ENCODE results near the gene SUSD2. TPM values are rescaled to one million over a fixed set of nuclear protein-coding genes. Genes with fewer than 3 reads are reported as not detected.

The SUSD2 gene
- total and polyA plus RNA-seq, 2 of the 4 experiments (the other 2 are of a cell fraction), result 0.18 to 1.6 TPM

- no peaks in the 10 kb centered on the region for H3K27me3 ChIP-seq (ENCODE audit: control insufficient read depth, insufficient read depth, low read length)
- no peak overlapping the region for H3K4ac ChIP-seq (ENCODE audit: low read depth, low read length)
- dilution Hi-C loops (cut with HindIII; ENCODE audit: low sequenced_read_pairs, unreplicated experiment), result no loop called here
- TF ChIP-seq SMC3 (IDR thresholded peaks at IDR 0.05; ENCODE audit: low read depth, low read length) (no peak), NFE2L2 (IDR thresholded peaks at IDR 0.05; ENCODE audit: low read depth, low read length) (no peak), CTCF (conservative IDR thresholded peaks at IDR 0.05; ENCODE audit: low read depth, low read length) (no peak), MXI1 (IDR thresholded peaks at IDR 0.05; ENCODE audit: borderline replicate concordance, low read depth, low read length) (no peak), USF2 (IDR thresholded peaks at IDR 0.05; ENCODE audit: low read depth, low read length) (no peak), CHD1 (IDR thresholded peaks at IDR 0.05; ENCODE audit: low read depth, low read length) (no peak), MAFK (IDR thresholded peaks at IDR 0.05; ENCODE audit: low read depth, low read length) (no peak), MAZ (IDR thresholded peaks at IDR 0.05; ENCODE audit: borderline replicate concordance, low read depth, low read length) (no peak), CEBPB (IDR thresholded peaks at IDR 0.05; ENCODE audit: low read depth, low read length) (no peak), BHLHE40 (IDR thresholded peaks at IDR 0.05; ENCODE audit: low read depth, low read length) (no peak), RAD21 (IDR thresholded peaks at IDR 0.05; ENCODE audit: low read length) (no peak), FOS (IDR thresholded peaks at IDR 0.05; ENCODE audit: low read depth, low read length) (no peak), RCOR1 (IDR thresholded peaks at IDR 0.05; ENCODE audit: insufficient replicate concordance, low read length) (no peak), RFX5 (IDR thresholded peaks at IDR 0.05; ENCODE audit: low read depth, low read length) (no peak), ELK1 (IDR thresholded peaks at IDR 0.05; ENCODE audit: borderline replicate concordance, low read depth, low read length) (no peak), POLR2A (IDR thresholded peaks at IDR 0.05; ENCODE audit: low read depth, low read length) (no peak)
- DNase-seq, result no peak
- no peak overlapping the region for H3K56ac ChIP-seq (ENCODE audit: extremely low read depth, insufficient read depth, low read length)
- intact Hi-C loops (cut with micrococcal nuclease), result no loop called here
- ChIA-PET POLR2A (ENCODE audit: unreplicated experiment) (no interaction called here), CTCF (no interaction called here)
- H3K9me3 ChIP-seq (ENCODE audit: control insufficient read depth, insufficient read depth, low read length), result no peaks in the 10 kb centered on the region
- H3K4me3 ChIP-seq (ENCODE audit: insufficient read depth, low read depth, low read length), result no peak overlapping the region
- no peak for ATAC-seq (ENCODE audit: low read depth)
- no peak overlapping the region for H2BK5ac ChIP-seq (ENCODE audit: low read depth, low read length, poor library complexity, severe bottlenecking)
- no peak overlapping the region for H3K27ac ChIP-seq (ENCODE audit: insufficient read depth, low read length)
- no peak overlapping the region for H3K4me2 ChIP-seq (ENCODE audit: low read depth, low read length)
- peaks cover 18 to 53% of the 10 kb centered on the region in 2 experiments for H3K79me1 ChIP-seq (ENCODE audit: low read depth in 1 of 2, low read length in 2 of 2)
- no peak overlapping the region for H4K5ac ChIP-seq (ENCODE audit: low read depth, low read length)
- H3K36me3 ChIP-seq (ENCODE audit: control insufficient read depth, insufficient read depth, low read length), result peaks cover 66% of the 10 kb centered on the region
- WGBS, 2 experiments (ENCODE audit: extremely low coverage in 2 of 2, insufficient read length in 1 of 2), result 92% methylated on average over 11 of the region's 20 CpGs; no CpG with 5 or more reads in 1 of the 2 experiments
- H3K18ac ChIP-seq (ENCODE audit: low read depth, low read length), result no peak overlapping the region
- no peak overlapping the region for H2BK20ac ChIP-seq (ENCODE audit: low read depth, low read length)
- no peak overlapping the region for H4K91ac ChIP-seq (ENCODE audit: insufficient read depth, low read depth, low read length)
- H2AK5ac ChIP-seq (ENCODE audit: low read depth, low read length), result no peak overlapping the region; the same call in 1 of the 2 replicates
- no TSS peak for BruUV-seq (replicated peaks)
- peaks cover 51% of the 10 kb centered on the region for H4K20me1 ChIP-seq (ENCODE audit: insufficient read depth, low read length)
- H3K4me1 ChIP-seq (ENCODE audit: control insufficient read depth, insufficient read depth, low read length), result peaks cover 10% of the 10 kb centered on the region; the same call in 1 of the 2 replicates
- H3K9me1 ChIP-seq (ENCODE audit: insufficient read depth, low read length), result peaks cover 10% of the 10 kb centered on the region; the same call in 1 of the 2 replicates
- no peak overlapping the region for H2BK15ac ChIP-seq (ENCODE audit: low read depth, low read length)
- H3K9ac ChIP-seq (ENCODE audit: low read depth, low read length), result no peak overlapping the region
- H2AK9ac ChIP-seq (replicated peaks; ENCODE audit: low read depth, low read length, poor library complexity), result no peak overlapping the region
- H3K23ac ChIP-seq (ENCODE audit: low read depth, low read length), result no peak overlapping the region
- in situ Hi-C loops (cut with MboI; ENCODE audit: low sequenced_read_pairs), result no loop called here
- H4K8ac ChIP-seq (ENCODE audit: low read depth in 2 of 2, low read length in 2 of 2), result no peak overlapping the region
- no peak overlapping the region for H2BK120ac ChIP-seq (ENCODE audit: low read depth, low read length)
- no peak overlapping the region for H2AFZ ChIP-seq (replicated peaks; ENCODE audit: low read length, poor library complexity)
- no peak overlapping the region for H3K14ac ChIP-seq (replicated peaks; ENCODE audit: low read depth, low read length)
These were observed 14.5 kb upstream of the SUSD2 start for GRCh38 chr22:24166811-24167210.

Measured in IMR-90 (cell line).